IMR-90 (cell line): ENCODE data around the gene CHN2. TPM values are rescaled to one million over a fixed set of nuclear protein-coding genes. Genes with fewer than 3 reads are reported as not detected.

Experiments
- ATAC-seq: fragments of 200-7000 bp; cut with Tn5 transposase; 2 replicates; pipeline ENCODE4 v1.9.1; 2020; ENCODE audit warnings: low read depth, mild to moderate bottlenecking, moderate library complexity
- BruUV-seq: library from RNA; stranded (reverse); fragments of 400-500 nt; replicated peaks from 2 replicates; lab custom pipeline; 2021; lab: Mats Ljungman, UMichigan
- CTCF ChIA-PET: fragments of 300-600 bp; formaldehyde crosslinking; extraction: SDS; loops from one replicate; lab custom pipeline; 2021; ENCODE audit warnings: antibody characterized with exemption; lab: Yijun Ruan, JAX
- POLR2A ChIA-PET: fragments of 300-600 bp; sonication (Branson Sonifier 250); formaldehyde crosslinking; loops from one replicate; lab custom pipeline; 2022; ENCODE audit warnings: antibody characterized with exemption; ENCODE audit not compliant: unreplicated experiment; lab: Charles Lee
- DNase-seq: peaks from one replicate; pipeline ENCODE4 v3.0.0; 2013
- H2AFZ ChIP-seq: replicated peaks from 2 replicates; pipeline ENCODE3; 2013; ENCODE audit warnings: low read length, mild to moderate bottlenecking; ENCODE audit not compliant: poor library complexity
- H2AK5ac ChIP-seq: 2 replicates; pipeline ENCODE4 v1.6.1; 2013; ENCODE audit warnings: low read depth, low read length, inconsistent platforms
- H2AK9ac ChIP-seq: replicated peaks from 2 replicates; pipeline ENCODE3; 2013; ENCODE audit warnings: mild to moderate bottlenecking, low read depth, low read length, moderate library complexity; ENCODE audit not compliant: poor library complexity
- H2BK120ac ChIP-seq: 2 replicates; pipeline ENCODE4 v1.6.1; 2013; ENCODE audit warnings: low read depth, low read length, inconsistent platforms
- H2BK15ac ChIP-seq: 3 replicates; pipeline ENCODE4 v1.6.1; 2013; ENCODE audit warnings: low read depth, low read length, inconsistent platforms
- H2BK20ac ChIP-seq: 2 replicates; pipeline ENCODE4 v1.6.1; 2013; ENCODE audit warnings: low read depth, mild to moderate bottlenecking, inconsistent platforms, low read length, moderate library complexity
- H2BK5ac ChIP-seq: 2 replicates; pipeline ENCODE4 v1.6.1; 2013; ENCODE audit warnings: mild to moderate bottlenecking, low read depth, low read length, inconsistent platforms; ENCODE audit not compliant: poor library complexity, severe bottlenecking
- H3K14ac ChIP-seq: replicated peaks from 2 replicates; pipeline ENCODE4 v1.6.1; 2013; ENCODE audit warnings: low read depth, low read length, inconsistent platforms
- H3K18ac ChIP-seq: 2 replicates; pipeline ENCODE4 v1.6.1; 2013; ENCODE audit warnings: low read depth, low read length, control low read depth
- H3K23ac ChIP-seq: 2 replicates; pipeline ENCODE4 v1.6.1; 2013; ENCODE audit warnings: low read depth, low read length, inconsistent platforms
- H3K27ac ChIP-seq: 2 replicates; pipeline ENCODE4 v1.5.1; 2013; ENCODE audit warnings: mild to moderate bottlenecking, control low read depth, low read length; ENCODE audit not compliant: insufficient read depth
- H3K27me3 ChIP-seq: 2 replicates; pipeline ENCODE4 v1.6.1; 2013; ENCODE audit warnings: low read length; ENCODE audit not compliant: control insufficient read depth, insufficient read depth
- H3K36me3 ChIP-seq: 2 replicates; pipeline ENCODE4 v1.6.1; 2013; ENCODE audit warnings: low read length, mixed read lengths; ENCODE audit not compliant: control insufficient read depth, insufficient read depth
- H3K4ac ChIP-seq: 2 replicates; pipeline ENCODE4 v1.6.1; 2013; ENCODE audit warnings: low read depth, low read length, inconsistent platforms
- H3K4me1 ChIP-seq: 2 replicates; pipeline ENCODE4 v1.6.1; 2013; ENCODE audit warnings: low read length, mixed read lengths; ENCODE audit not compliant: control insufficient read depth, insufficient read depth
- H3K4me2 ChIP-seq: 2 replicates; pipeline ENCODE4 v1.6.1; 2013; ENCODE audit warnings: low read depth, mild to moderate bottlenecking, control low read depth, low read length, moderate library complexity
- H3K4me3 ChIP-seq: 2 replicates; pipeline ENCODE4 v1.5.1; 2013; ENCODE audit warnings: low read depth, mild to moderate bottlenecking, control low read depth, low read length, moderate library complexity; ENCODE audit not compliant: insufficient read depth
- H3K56ac ChIP-seq: 2 replicates; pipeline ENCODE4 v1.6.1; 2013; ENCODE audit warnings: low read length, inconsistent platforms; ENCODE audit not compliant: insufficient read depth; ENCODE audit errors: extremely low read depth
- H3K79me1 ChIP-seq, 2 experiments: 2 replicates each; pipeline ENCODE4 v1.6.1; 2013; ENCODE audit warnings: low read length in 2 of 2, inconsistent platforms in 1 of 2, low read depth in 1 of 2
- H3K9ac ChIP-seq: 2 replicates; pipeline ENCODE4 v1.6.1; 2013; ENCODE audit warnings: low read depth, low read length, control low read depth
- H3K9me1 ChIP-seq: 2 replicates; pipeline ENCODE4 v1.6.1; 2013; ENCODE audit warnings: low read length, inconsistent platforms; ENCODE audit not compliant: insufficient read depth
- H3K9me3 ChIP-seq: 2 replicates; pipeline ENCODE4 v1.6.1; 2013; ENCODE audit warnings: low read length; ENCODE audit not compliant: control insufficient read depth, insufficient read depth
- H4K20me1 ChIP-seq: 2 replicates; pipeline ENCODE4 v1.6.1; 2013; ENCODE audit warnings: low read length, inconsistent platforms; ENCODE audit not compliant: insufficient read depth
- H4K5ac ChIP-seq: 2 replicates; pipeline ENCODE4 v1.6.1; 2013; ENCODE audit warnings: mild to moderate bottlenecking, low read depth, low read length, control low read depth
- H4K8ac ChIP-seq, 2 experiments: 2 replicates each; pipeline ENCODE4 v1.6.1; 2013; ENCODE audit warnings: low read depth in 2 of 2, low read length in 2 of 2, control low read depth in 1 of 2, inconsistent platforms in 1 of 2
- H4K91ac ChIP-seq: 2 replicates; pipeline ENCODE4 v1.6.1; 2013; ENCODE audit warnings: low read depth, low read length, inconsistent platforms; ENCODE audit not compliant: insufficient read depth
- BHLHE40 ChIP-seq: fragments of 150-350 bp; IDR thresholded peaks from 2 replicates; pipeline ENCODE4 v1.6.1; 2016; ENCODE audit warnings: mild to moderate bottlenecking, low read depth, low read length
- CEBPB ChIP-seq: IDR thresholded peaks from 2 replicates; pipeline ENCODE4 v1.6.1; 2012; ENCODE audit warnings: low read depth, low read length, improper control_type of control experiment
- CHD1 ChIP-seq: IDR thresholded peaks from 2 replicates; pipeline ENCODE4 v1.6.1; 2012; ENCODE audit warnings: low read depth, low read length, improper control_type of control experiment
- FOS ChIP-seq: fragments of 150-350 bp; IDR thresholded peaks from 2 replicates; pipeline ENCODE4 v1.6.1; 2016; ENCODE audit warnings: low read depth, low read length
- MAFK ChIP-seq: IDR thresholded peaks from 2 replicates; pipeline ENCODE4 v1.6.1; 2012; ENCODE audit warnings: low read depth, low read length, improper control_type of control experiment
- MAZ ChIP-seq: IDR thresholded peaks from 2 replicates; pipeline ENCODE4 v1.6.1; 2012; ENCODE audit warnings: low read depth, mild to moderate bottlenecking, low read length, improper control_type of control experiment, moderate library complexity, borderline replicate concordance
- MXI1 ChIP-seq: IDR thresholded peaks from 2 replicates; pipeline ENCODE4 v1.6.1; 2012; ENCODE audit warnings: low read depth, mild to moderate bottlenecking, low read length, moderate library complexity, borderline replicate concordance
- NFE2L2 ChIP-seq: fragments of 150-350 bp; IDR thresholded peaks from 2 replicates; pipeline ENCODE4 v1.6.1; 2016; ENCODE audit warnings: low read depth, mild to moderate bottlenecking, low read length
- POLR2A ChIP-seq: IDR thresholded peaks from 2 replicates; pipeline ENCODE4 v1.6.1; 2012; ENCODE audit warnings: mild to moderate bottlenecking, low read depth, low read length
- RAD21 ChIP-seq: IDR thresholded peaks from 2 replicates; pipeline ENCODE4 v1.6.1; 2012; ENCODE audit warnings: low read length, improper control_type of control experiment
- RCOR1 ChIP-seq: IDR thresholded peaks from 2 replicates; pipeline ENCODE4 v1.6.1; 2012; ENCODE audit warnings: mild to moderate bottlenecking, low read length, improper control_type of control experiment; ENCODE audit not compliant: insufficient replicate concordance
- RFX5 ChIP-seq: IDR thresholded peaks from 2 replicates; pipeline ENCODE4 v1.8.0; 2012; ENCODE audit warnings: low read depth, mild to moderate bottlenecking, low read length, moderate library complexity
- SMC3 ChIP-seq: fragments of 150-350 bp; IDR thresholded peaks from 2 replicates; pipeline ENCODE4 v1.6.1; 2016; ENCODE audit warnings: low read depth, mild to moderate bottlenecking, antibody characterized with exemption, low read length, moderate library complexity
- WGBS, 2 experiments: methylation state at CpG; one replicate each; pipeline versions ENCODE4 v1.1.5 to v1.1.7; 2013; ENCODE audit warnings: missing lambda C conversion rate in 2 of 2; ENCODE audit not compliant: insufficient read length in 1 of 2; ENCODE audit errors: extremely low coverage in 2 of 2; 5-methylcytosine and 5-hydroxymethylcytosine counted together
- dilution Hi-C: fragments of 300-500 bp; cut with HindIII; formaldehyde crosslinking; loops from one replicate; pipeline ENCODE4 v1.14.3; 2018; ENCODE audit warnings: low sequenced_read_pairs; ENCODE audit not compliant: unreplicated experiment
- in situ Hi-C: fragments of 300-500 bp; cut with MboI; formaldehyde crosslinking; loops from 3 replicates; pipeline ENCODE4 v1.14.3; 2019; ENCODE audit warnings: low sequenced_read_pairs, inconsistent platforms, mixed read lengths
- intact Hi-C: fragments of 100-400 bp; cut with micrococcal nuclease; formaldehyde crosslinking; loops from 2 replicates; pipeline ENCODE4 v1.10.0; 2022
- polyA plus RNA-seq, 3 experiments: library from polyadenylated mRNA; depleted of rRNA; stranded (reverse); fragments of >200 nt; gene quantifications; 2 replicates each; pipeline ENCODE4 v1.2.3, GENCODE V29; 2012; ENCODE audit warnings: low replicate concordance in 1 of 3
- total RNA-seq: library from RNA; depleted of rRNA; stranded (reverse); fragments of >200 nt; gene quantifications from 2 replicates; pipeline ENCODE4 v1.2.3, GENCODE V29; 2012
- TF ChIP-seq, protein P1 (sequence below): fragments of 150-350 bp; IDR thresholded peaks from 2 replicates; pipeline ENCODE4 v1.6.1; 2017; ENCODE audit warnings: mild to moderate bottlenecking, antibody characterized with exemption, low read length, low read depth
- TF ChIP-seq, protein P2 (sequence below): conservative IDR thresholded peaks from 2 replicates; pipeline ENCODE4 v1.5.1; 2012; ENCODE audit warnings: mild to moderate bottlenecking, low read depth, low read length, improper control_type of control experiment
- TF ChIP-seq, protein P3 (sequence below): fragments of 150-350 bp; IDR thresholded peaks from 2 replicates; pipeline ENCODE4 v1.6.1; 2016; ENCODE audit warnings: low read depth, mild to moderate bottlenecking, low read length, moderate library complexity, borderline replicate concordance

CHN2 gene
- total and polyA plus RNA-seq, 2 of the 4 experiments (the other 2 are of a cell fraction), result not detected

DNA sequence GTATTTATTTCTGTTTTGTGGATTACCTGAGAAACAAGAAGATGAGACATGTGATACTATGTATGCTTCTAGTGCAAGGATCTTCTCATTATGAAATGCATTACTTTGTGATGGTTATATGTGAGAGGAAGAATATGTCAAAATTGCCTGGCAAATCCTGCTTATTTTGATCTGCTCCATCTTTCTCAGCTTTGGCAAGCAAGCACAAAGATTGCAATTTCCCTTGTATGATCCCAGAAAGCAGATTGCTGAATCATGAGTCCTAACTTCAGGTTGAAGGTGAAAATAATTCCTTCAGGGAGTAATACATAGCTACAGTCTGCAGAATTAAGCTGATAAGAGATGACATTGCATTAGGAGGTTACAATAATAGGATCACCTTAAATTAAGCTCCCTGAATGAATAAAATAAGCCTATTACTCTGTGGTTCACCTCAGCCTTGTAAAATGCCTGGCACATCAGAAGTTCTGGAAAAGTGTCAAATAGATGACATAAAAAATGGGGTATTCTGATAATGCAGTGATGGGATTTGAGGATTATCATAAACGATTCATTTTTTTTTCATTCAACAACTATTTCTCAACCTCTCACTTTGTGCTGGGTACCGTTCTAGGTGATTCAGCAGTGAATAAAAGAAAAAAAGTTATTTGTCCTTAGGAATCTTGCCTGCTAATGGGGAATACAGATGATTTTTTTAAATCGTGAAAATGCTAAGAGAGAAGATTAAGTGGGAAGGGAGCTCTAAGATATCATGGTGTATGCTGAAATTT, 120.7 kb downstream of the CHN2 start:
- Histone ChIP-seq H3K18ac (no peak overlapping the region), H3K9me1 (no peaks in the 10 kb centered on the region), H3K27me3 (no peaks in the 10 kb centered on the region), H2AK5ac (no peak overlapping the region), H3K4me1 (no peaks in the 10 kb centered on the region), H2BK5ac (no peak overlapping the region), H4K5ac (no peak overlapping the region), H3K14ac (no peak overlapping the region), H3K23ac (no peak overlapping the region), H2BK120ac (no peak overlapping the region), H4K91ac (no peak overlapping the region), H3K27ac (no peak overlapping the region), H2BK15ac (no peak overlapping the region), H3K4me2 (no peak overlapping the region), H3K9me3 (no peaks in the 10 kb centered on the region), H2AFZ (no peak overlapping the region), H3K9ac (no peak overlapping the region), H3K56ac (no peak overlapping the region), H2BK20ac (no peak overlapping the region), H3K36me3 (no peaks in the 10 kb centered on the region), H3K4ac (no peak overlapping the region), H4K8ac (no peak overlapping the region), H4K20me1 (no peaks in the 10 kb centered on the region), H3K79me1 (no peaks in the 10 kb centered on the region), H2AK9ac (no peak overlapping the region), H3K4me3 (no peak overlapping the region)
- TF ChIP-seq RCOR1 (no peak), CEBPB (no peak), POLR2A (no peak), MAFK (no peak), RFX5 (no peak), RAD21 (no peak), BHLHE40 (no peak), NFE2L2 (no peak), CHD1 (no peak), MXI1 (no peak), FOS (no peak), MAZ (no peak), SMC3 (no peak)
- TF ChIP-seq, protein P1, sequence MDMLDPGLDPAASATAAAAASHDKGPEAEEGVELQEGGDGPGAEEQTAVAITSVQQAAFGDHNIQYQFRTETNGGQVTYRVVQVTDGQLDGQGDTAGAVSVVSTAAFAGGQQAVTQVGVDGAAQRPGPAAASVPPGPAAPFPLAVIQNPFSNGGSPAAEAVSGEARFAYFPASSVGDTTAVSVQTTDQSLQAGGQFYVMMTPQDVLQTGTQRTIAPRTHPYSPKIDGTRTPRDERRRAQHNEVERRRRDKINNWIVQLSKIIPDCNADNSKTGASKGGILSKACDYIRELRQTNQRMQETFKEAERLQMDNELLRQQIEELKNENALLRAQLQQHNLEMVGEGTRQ, result no peak
- TF ChIP-seq, protein P2, sequence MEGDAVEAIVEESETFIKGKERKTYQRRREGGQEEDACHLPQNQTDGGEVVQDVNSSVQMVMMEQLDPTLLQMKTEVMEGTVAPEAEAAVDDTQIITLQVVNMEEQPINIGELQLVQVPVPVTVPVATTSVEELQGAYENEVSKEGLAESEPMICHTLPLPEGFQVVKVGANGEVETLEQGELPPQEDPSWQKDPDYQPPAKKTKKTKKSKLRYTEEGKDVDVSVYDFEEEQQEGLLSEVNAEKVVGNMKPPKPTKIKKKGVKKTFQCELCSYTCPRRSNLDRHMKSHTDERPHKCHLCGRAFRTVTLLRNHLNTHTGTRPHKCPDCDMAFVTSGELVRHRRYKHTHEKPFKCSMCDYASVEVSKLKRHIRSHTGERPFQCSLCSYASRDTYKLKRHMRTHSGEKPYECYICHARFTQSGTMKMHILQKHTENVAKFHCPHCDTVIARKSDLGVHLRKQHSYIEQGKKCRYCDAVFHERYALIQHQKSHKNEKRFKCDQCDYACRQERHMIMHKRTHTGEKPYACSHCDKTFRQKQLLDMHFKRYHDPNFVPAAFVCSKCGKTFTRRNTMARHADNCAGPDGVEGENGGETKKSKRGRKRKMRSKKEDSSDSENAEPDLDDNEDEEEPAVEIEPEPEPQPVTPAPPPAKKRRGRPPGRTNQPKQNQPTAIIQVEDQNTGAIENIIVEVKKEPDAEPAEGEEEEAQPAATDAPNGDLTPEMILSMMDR, result no peak
- TF ChIP-seq, protein P3, sequence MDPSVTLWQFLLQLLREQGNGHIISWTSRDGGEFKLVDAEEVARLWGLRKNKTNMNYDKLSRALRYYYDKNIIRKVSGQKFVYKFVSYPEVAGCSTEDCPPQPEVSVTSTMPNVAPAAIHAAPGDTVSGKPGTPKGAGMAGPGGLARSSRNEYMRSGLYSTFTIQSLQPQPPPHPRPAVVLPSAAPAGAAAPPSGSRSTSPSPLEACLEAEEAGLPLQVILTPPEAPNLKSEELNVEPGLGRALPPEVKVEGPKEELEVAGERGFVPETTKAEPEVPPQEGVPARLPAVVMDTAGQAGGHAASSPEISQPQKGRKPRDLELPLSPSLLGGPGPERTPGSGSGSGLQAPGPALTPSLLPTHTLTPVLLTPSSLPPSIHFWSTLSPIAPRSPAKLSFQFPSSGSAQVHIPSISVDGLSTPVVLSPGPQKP, result no peak
- ChIA-PET CTCF (no interaction called here), POLR2A (no interaction called here)
- in situ Hi-C loops, result no loop called here
- ATAC-seq, result no peak
- DNase-seq, result no peak
- intact Hi-C loops, result no loop called here
- BruUV-seq, result no TSS peak
- dilution Hi-C loops, result no loop called here
- WGBS, 2 experiments, result no CpG with 5 or more reads among the region's 3 CpGs
